GM19455 (cell line): ENCODE data around the gene SPON1.
"Not testable (repeated sequence)": the region's sequence is repeated elsewhere in the genome, so short reads cannot be mapped to it uniquely, and the experiment has no call there.

Experiments
- ATAC-seq: cut with Tn5 transposase; IDR thresholded peaks from one replicate; pipeline ENCODE4 v1.9.1; 2021; ENCODE audit not compliant: unreplicated experiment

SPON1 gene

DNA sequence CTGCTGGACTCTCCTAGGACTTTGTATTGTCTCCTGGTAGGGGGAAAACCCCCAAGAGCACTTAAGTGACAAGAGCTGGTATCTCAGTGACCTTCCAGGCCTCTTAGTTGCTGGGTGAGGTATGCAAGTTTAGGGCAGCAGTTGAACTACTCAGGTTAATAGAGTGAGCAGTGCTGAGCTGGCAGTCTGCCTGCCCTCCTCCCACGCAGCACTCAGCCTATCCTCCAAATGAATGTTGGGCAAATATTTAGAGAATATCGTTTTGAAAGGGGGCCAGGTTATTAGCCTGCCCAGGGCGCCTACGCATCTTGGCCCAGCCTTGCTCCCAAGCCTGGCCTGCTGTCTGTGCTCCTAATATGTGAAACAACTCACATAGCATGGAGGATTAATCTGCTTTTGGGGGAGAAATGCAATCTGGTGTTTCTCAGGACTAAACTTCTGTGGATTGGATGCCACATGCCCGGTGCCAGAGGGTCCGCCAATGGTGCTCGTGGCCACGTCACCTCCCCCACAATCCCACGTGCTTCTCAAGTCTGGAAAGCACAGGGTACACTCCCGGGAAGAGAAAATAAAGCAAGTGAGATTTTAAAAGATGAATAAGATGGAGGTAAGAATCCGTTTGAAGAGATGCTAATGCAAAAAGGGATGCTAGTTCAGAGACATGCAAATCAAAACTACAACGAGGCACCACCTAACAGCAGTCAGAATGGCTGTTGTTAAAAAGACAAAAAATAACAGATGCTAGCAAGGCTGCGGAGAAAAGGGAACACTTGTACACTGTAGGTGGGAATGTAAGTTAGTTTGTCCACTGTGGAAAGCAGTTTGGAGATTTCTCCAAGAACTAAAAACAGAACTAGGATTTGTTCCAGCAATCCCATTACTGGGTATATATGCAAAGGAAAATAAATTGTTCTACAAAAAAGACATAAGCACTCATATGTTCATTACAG lies 67.7 kb downstream of the SPON1 start:
- ATAC-seq: no peak

DNA sequence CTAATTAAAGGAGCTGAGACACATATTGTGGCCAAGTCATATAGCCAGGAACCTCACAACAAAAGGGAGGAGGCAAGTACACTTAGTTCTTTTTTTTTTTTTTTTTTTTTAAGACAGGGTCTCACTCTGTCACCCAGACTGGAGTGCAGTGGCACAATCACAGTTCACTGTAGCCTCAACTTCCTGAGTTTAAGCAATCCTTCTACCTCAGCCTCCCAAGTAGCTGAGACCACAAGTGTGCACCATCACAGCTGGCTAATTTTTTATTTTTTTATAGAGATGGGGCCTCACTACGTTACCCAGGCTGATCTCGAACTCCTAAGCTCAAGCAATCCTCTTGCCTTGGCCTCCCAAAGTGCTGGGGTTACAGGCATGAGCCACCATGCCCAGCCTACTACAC lies 73.0 kb downstream of the SPON1 start:
- not testable (repeated sequence) for ATAC-seq

DNA sequence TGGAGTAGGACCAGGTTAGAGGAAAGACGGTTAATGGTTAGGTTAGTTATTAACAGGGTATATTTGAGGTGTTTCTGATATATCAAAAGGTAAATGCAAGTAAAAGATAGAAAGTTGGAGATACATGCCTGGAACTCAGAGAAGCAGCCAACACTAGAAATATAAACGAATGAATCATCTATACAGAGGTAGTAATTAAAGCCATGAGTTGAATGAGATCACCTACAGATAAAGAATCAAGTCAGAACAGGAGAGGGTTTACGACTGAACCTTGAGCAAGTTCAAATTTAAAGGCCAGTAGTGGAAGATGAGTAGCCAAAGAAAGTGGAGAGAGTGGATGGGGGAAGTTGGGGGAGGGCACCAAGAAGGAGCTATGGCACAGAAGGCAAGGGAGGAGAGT lies 73.9 kb downstream of the SPON1 start:
- ATAC-seq: no peak

DNA sequence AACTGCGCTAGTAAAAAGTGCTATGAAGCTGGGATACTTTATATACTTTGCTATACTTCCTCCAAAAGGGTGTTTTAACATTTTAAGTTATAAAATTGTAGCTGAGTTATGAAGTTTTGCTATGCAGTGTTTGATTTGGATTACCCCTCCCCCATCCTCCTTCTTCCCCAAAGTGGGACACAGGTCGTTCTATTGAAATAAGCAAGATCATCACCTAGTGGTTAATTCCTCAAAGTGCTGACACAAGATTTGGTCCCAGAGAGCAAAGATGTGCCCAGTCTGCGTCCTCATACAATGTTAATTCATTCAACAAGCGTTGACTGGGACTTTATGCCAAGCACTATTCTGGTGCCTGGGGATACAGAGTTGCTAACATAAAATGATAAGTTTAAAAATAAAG lies 78.5 kb downstream of the SPON1 start:
- no peak for ATAC-seq

DNA sequence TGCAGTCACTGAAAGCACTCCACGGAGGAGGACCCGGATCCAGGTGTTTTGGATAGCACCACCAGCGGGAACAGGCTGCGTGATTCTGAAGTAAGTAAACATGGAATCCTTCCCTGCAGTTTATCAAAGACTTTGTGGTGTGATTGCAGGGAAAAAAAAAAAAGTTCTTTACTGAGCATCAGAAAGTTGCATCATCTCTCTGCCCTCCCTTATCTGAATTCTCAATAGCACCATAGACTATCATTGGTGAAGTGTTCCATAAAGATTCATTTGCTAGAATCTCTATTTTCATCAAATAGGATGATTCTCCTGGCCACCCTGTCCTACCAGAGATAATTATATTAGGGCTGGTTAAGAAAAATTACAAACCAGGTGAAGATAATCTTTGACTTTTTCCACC lies 79.0 kb downstream of the SPON1 start:
- no peak for ATAC-seq

DNA sequence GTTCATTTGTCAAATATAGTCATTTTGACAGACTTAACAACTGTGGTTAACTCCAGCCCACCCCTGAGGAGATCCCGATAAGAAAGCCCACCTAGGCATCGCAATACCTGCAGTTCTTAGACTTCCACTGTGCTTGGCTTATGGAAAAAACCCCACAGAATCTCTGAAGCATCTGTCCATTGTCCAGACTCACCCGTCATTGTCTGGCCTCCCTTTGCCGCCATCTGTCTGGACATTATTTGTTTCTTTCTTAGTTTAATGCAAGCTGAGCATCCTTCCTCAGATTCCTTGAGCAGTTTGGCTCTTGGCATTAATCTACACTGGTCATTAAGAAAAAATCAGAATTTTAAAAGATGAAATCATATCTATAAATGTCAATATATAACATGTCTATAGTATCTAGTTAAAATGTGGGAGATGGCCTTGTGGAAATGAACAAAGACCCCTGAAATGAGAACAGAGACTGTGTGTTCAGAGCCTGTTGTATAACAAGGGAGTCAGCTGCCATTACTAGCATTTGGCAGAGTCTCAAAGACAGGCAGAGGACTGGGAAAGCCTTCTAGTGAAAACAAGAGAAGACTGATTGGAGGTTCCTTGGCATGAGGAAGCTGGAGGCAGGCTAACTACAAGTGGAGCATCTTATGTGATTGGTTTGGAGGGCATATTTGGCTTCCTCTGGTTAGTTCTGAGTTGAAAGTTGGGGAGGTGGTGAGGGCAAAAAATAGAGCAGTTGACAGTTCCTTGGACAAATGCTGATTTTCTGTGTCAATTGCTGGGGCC lies 80.4 kb downstream of the SPON1 start:
- no peak for ATAC-seq

DNA sequence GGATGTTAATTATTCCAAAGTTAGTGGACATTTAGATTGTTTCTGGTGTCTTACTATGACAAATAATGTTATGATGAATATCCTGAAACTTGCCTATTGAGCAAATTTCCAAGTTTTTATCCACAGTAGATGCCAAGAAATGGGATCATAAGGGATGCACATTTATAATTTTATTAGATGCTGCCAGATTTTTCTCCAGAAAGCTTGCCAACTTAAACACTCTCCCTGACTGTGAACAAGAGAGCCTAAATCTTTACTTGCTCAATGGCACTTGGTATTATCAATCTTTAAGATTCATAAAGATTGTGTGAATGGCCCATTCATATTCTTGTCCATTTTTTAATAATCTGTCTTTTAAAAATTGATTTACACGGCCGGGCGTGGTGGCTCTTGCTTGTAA lies 82.4 kb downstream of the SPON1 start:
- ATAC-seq: no peak

DNA sequence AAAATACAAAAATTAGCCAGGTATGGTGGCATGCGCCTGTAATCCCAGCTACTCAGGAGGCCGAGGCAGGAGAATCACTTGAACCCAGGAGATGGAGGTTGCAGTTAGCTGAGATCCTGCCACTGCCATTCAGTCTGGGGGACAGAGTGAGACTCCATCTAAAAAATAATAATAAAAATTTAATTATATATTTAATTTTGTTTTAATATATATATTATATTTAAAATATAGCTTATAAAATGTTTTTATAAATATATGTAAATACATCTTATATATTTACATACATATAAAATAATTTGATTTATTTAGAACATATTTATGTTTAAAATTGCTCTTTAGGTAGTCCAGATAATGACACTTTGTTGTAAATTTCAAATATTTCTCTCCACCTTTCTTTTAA lies 82.9 kb downstream of the SPON1 start:
- no peak for ATAC-seq

DNA sequence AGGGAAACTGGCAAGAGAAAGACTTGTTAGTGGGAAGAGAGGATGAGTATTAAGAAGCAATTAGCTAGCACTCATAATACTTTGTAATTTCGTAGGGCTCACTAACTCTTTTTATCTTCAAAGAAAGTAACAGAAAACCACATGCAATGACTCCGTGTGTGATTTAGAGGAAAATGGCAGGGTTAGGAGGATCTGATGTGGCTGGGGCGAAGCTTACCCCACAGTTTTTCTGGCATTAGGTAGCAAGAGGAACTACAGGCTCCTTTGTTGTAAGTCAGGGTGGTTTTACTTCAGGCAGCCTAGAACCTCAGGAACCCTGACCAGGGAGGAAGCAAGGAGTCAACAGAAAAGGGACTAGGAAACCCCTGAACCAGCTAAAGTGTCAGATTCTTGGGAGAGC lies 89.7 kb downstream of the SPON1 start:
- no peak for ATAC-seq

DNA sequence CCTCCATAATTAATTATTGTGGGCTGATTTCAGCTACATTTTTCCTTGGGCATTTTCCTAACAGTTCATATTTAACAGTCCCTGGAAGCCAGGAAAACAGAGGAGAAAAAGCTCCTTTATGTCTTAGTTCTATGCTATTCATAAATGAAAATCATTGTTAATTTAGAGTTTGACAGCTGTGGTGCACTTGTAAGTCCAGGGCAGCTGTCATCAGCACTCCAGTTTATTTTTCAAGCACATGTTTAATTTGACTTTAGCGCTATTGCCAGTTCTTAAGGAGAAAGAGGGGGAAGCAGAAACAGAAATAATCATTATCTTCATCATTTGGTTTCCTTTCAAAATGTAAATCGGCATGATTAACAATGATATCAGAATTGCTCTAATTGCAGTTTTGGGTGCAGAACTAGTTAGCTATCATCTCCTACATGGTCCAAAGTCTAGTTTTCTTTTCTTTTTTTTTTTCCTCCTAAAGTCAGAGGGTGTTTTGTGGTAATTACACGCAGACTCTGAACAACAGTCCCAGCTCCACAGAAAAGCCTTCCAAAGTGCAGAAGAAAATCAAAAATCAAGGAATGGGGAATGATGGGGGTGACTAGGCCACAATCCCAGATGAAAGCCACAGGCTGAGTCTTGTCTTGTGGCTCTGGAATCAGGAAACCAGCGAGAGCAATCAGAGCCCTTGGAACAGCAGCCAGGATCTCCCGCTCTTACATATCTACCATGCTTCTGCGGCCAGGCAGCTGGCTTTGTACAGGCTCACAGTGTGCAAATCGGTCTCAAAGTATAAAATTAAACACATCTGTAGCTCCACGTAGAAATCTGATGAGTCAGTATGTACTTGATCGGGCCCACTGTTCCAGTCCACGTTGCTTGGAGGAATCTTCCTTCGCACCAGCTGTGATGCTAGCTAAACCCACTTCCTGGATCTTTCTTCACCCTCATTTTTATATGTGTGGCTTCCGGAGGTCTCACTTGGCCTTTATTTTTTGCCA lies 91.9 kb downstream of the SPON1 start:
- no peak for ATAC-seq

DNA sequence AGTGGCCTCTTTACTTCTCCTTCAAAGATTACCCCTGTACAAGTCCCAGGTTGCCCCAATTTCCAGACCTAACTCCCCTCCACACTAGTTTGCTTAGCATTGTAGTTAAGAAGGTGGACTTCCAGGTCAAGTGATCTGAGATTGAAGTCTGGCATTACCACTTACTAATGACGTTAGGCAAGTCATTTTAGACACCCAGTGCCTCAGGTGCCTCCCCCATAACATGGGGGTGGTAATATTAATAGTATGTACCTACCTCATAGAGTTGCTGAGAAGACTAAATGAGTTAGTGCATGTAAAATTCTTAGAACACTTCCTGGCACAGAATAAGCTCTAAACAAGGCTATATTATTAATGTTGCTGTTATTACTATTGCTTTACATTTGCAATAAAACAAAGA lies 93.4 kb downstream of the SPON1 start:
- ATAC-seq: no peak

DNA sequence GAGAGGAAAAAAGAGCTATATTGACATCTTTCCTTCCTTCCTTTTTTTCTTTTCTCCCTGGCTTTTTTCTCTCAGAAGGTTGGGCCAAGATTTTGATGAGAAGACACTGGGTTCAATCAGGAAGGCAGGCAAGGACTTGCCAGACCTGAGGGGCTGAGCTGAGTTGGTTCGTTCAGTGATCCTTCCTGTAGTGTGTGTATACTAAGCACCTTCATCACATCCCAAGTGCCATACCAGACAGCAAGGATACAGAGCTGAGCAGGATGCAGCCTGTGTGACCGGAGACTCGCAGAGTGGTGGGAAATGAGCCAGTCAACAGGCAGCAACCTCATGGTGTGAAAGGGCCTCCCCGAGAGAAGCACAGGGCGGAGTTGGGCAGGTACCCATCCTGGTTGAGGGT lies 95.5 kb downstream of the SPON1 start:
- ATAC-seq: no peak

DNA sequence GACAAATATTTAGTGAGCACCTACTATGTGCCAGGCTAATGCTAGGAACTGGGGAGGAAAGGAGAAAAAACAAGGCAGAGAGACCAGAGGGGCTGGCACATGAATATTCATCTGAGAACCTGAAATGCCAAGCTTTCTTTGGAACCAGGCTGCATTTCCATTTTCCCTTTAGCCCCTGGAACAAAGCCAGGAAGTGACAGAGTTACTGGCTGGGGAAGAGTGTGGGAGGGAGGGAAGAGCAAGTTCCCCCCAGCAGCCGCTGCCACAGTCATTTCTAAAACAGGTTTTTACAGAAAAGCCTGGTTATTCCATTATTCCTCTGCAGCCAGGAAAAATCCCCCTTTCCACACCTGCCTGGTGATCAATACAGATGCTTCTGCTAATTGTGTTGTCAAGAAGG lies 97.0 kb downstream of the SPON1 start:
- no peak for ATAC-seq

DNA sequence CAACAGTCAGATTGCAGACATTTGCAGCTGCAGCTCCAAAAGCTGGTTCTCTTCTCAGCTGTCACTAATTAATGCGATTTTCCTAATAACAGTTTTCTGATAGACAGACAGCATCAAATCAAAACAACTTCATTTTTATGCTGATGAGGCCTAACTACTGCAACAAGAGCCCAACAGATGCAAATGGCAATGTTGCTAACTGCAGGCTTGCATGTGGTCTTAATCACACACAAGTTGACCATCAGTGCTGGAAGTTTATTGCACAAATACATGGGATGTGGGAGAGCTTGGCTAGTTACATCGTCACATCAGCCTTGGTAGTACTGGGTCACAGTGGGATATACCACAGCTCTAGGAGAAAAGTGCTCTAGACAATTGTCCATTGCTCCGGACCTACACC lies 99.2 kb downstream of the SPON1 start:
- no peak for ATAC-seq

DNA sequence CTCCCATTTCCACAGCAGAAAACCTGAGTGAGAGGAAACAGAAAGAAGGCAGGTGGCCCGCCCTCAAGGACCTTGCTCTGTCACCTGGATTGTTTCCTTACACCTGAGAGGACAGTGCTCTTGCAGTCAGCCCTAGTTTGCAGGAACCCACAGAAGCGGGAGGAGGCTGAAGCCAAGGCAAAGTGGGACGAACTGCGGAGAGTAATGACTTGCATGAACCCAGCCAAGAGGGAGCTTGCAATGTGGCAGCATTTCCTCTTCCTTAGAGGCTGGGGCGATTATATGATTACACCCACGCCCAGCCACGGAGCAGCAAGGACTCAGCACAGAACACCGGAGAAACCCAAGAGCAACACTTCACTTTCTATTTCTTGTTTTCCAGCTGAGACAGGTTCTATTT lies 102.6 kb downstream of the SPON1 start:
- no peak for ATAC-seq

DNA sequence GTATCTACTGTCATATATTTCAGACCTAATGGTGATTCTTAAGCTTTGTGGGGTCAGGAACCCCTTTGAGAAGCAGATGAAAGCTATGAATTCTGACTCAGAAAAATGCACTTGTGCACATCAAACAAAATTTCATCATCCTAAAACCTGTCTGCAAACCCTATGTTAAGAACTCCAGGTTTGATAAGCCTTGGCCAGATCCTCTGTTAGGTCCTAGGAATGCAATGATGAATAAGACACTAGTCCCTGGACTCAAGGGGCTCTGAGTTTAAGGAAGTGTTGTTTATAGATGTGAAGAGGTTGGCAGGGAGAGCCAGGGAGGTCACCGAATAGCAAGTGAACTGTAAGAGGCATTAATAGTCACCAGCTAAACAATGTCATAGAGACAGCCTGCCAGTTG lies 103.2 kb downstream of the SPON1 start:
- ATAC-seq: no peak

DNA sequence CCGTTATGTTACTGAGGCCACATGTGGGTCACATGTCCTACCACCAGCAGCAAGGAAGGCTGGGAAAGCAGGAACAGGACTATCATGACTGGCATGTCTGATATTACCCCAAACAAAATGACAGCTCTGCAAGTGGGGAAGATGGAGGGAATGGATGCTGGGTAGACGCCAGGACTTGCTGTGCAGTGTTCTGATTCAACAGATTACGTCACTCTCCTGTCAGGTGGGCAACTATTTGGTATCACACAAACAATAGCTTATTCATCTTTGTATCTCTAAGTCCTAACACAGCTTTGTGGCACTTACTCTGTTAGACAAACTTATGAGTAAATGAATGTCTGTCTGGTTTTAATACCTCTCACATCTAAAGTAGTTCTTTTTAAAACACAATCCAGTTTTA lies 105.2 kb downstream of the SPON1 start:
- no peak for ATAC-seq

DNA sequence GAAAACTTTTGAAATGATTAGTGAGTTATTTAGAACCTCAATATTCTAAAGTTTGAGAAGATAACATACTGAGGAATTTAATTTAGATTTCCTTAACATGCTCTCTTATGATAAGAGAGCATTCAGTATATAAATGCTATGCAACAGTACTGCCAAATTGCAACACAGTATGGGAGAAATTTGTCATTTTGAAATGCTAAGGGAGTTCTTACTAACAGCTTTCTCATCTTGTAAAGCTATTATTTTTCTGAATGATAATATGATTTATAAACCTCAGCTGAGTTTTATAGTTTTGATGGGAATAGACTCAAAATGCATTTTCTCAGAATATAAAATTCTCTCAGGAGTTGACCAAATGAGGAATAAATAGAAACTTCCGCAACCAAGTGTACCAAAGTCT lies 108.4 kb downstream of the SPON1 start:
- ATAC-seq: no peak

DNA sequence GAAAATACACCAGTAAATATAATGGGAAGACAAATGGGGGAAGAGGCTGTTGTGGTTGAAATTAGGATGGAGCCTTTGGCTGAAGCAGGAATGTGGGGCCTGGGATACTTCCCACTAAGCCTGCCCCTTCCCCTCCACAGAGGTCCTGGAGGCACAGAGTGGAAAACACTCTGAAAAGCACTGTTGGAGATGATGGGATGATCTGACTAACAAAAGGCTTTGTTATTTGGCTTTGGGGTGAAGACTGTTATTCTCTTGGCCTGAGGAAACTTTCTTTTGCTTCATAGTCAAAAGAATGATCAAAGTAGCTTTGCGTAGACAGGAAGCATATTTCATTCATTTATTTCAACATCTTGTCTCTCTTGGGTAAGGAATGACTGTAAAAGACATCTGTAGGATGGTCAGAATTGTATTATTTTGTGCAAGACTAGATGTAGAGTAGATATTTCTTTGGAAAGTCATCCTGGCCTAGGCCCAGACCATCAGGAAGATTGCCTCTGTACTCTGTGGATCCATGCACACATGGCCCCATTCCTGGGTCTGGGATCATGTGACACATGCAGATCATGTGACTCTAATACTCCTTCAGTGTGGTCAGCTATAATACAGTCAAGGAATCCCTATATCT lies 111.4 kb downstream of the SPON1 start:
- ATAC-seq: no peak
